Mammary epithelial cell (primary cell): ENCODE data around the gene PSG7.
"Not testable (repeated sequence)": the region's sequence is repeated elsewhere in the genome, so short reads cannot be mapped to it uniquely, and the experiment has no call there.

Experiments used
- EZH2 ChIP-seq: IDR thresholded peaks from 2 replicates; pipeline ENCODE4 v1.6.1; 2012; ENCODE audit warnings: low read length, inconsistent platforms, borderline replicate concordance
- TF ChIP-seq, protein P1 (sequence below), 2 donors: IDR thresholded peaks in 1 of 2; conservative IDR thresholded peaks in 1 of 2; 2 replicates each; pipeline ENCODE4 v1.5.1; 2011 to 2012; ENCODE audit warnings: inconsistent platforms in 2 of 2, low read length in 2 of 2, mild to moderate bottlenecking in 2 of 2, control low read depth in 1 of 2, low read depth in 1 of 2; ENCODE audit not compliant: insufficient read depth in 1 of 2; ENCODE audit errors: extremely low read depth in 1 of 2

DNA sequence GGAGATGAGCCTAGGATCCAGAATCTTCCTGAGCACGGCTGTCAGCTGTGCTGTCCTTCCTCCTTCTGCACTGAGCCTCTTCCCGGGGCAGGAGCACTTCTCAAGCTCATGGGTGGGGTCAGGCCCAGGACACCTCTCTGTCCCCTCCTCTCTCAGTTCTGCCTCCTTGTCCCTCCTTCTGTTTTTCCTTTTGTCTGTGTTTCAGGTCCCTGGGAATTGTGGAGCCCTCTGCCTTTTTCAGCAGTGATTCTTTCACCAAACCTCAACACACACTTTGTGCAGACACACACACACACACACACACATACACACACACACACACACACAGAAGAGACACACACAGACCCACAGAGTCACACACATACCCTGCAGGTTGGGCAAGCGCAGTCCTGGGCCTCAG, at the start of gene PSG7:
- TF ChIP-seq, protein P1, sequence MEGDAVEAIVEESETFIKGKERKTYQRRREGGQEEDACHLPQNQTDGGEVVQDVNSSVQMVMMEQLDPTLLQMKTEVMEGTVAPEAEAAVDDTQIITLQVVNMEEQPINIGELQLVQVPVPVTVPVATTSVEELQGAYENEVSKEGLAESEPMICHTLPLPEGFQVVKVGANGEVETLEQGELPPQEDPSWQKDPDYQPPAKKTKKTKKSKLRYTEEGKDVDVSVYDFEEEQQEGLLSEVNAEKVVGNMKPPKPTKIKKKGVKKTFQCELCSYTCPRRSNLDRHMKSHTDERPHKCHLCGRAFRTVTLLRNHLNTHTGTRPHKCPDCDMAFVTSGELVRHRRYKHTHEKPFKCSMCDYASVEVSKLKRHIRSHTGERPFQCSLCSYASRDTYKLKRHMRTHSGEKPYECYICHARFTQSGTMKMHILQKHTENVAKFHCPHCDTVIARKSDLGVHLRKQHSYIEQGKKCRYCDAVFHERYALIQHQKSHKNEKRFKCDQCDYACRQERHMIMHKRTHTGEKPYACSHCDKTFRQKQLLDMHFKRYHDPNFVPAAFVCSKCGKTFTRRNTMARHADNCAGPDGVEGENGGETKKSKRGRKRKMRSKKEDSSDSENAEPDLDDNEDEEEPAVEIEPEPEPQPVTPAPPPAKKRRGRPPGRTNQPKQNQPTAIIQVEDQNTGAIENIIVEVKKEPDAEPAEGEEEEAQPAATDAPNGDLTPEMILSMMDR (conservative IDR thresholded peaks at IDR 0.05 in 1 of 2, IDR thresholded peaks at IDR 0.05 in 1 of 2; ENCODE audit: extremely low read depth in 1 of 2, insufficient read depth in 1 of 2, low read depth in 1 of 2, low read length in 2 of 2), result not testable (repeated sequence)
- not testable (repeated sequence) for TF ChIP-seq EZH2
